ENCODE measurements around the gene OXSR1. TPM values are rescaled to one million over a fixed set of nuclear protein-coding genes. Genes with fewer than 3 reads are reported as not detected.

OXSR1 gene
- total RNA-seq, 1 donor from 2014 or later: 32.1 TPM

Other genes with a start within 250 kb of the OXSR1 start
- 2.8 and 3.1 TPM in 2 replicates for gene VILL, start 174.8 kb upstream of the OXSR1 start, total RNA-seq
- 11.1 and 13.7 TPM in 2 replicates for gene PLCD1, start 135.9 kb upstream of the OXSR1 start, total RNA-seq
- not detected in 2 replicates for gene DLEC1, start 126.3 kb upstream of the OXSR1 start, total RNA-seq
- gene ACAA1, start 28.4 kb upstream of the OXSR1 start, total RNA-seq: 32.5 and 32.9 TPM in 2 replicates
- 13.1 and 13.9 TPM in 2 replicates for gene MYD88, start 26.9 kb upstream of the OXSR1 start, total RNA-seq
- gene SLC22A13, start 100.3 kb downstream of the OXSR1 start, total RNA-seq: under 0.01 TPM in 2 replicates
- not detected in 2 replicates for gene SLC22A14, start 116.8 kb downstream of the OXSR1 start, total RNA-seq
- gene XYLB, start 181.2 kb downstream of the OXSR1 start, total RNA-seq: 1.3 and 1.8 TPM in 2 replicates

All from lung microvascular endothelial cell (primary cell).